GM19468 (cell line): ENCODE results near the gene SAMD1.
A peak's percentile ranks its signal among the peaks of the same experiment; 100 is the strongest.

Experiments
- ATAC-seq: cut with Tn5 transposase; IDR thresholded peaks from one replicate; pipeline ENCODE4 v1.9.1; 2021; ENCODE audit warnings: mild to moderate bottlenecking, moderate library complexity, moderate number of reproducible peaks; ENCODE audit not compliant: unreplicated experiment; ENCODE audit errors: extremely low read depth

The SAMD1 gene

GRCh38 chr19:14091081-14091812 is 696 bp upstream of the SAMD1 start:
- ATAC-seq = peak; percentile 37

- no peak for ATAC-seq
These were observed 666 bp downstream of the SAMD1 start for GRCh38 chr19:14089662-14090508.

- no peak for ATAC-seq
These were observed 1.2 kb downstream of the SAMD1 start for GRCh38 chr19:14089412-14089661.

GRCh38 chr19:14088634-14089411 is 1.7 kb downstream of the SAMD1 start:
- ATAC-seq = no peak

- no peak for ATAC-seq
These were observed 4.5 kb downstream of the SAMD1 start for GRCh38 chr19:14086098-14086497.

- ATAC-seq = no peak
These were observed 5.1 kb downstream of the SAMD1 start, which contains the start of gene C19orf67 for GRCh38 chr19:14085309-14085995. Gene C19orf67 (minus strand): TSS chr19:14085783. CDS start chr19:14085627, 156 bp downstream.

- ATAC-seq = no peak
These were observed 7.9 kb downstream of the SAMD1 start for GRCh38 chr19:14082675-14082960.

GRCh38 chr19:14081797-14082674 is 8.5 kb downstream of the SAMD1 start:
- ATAC-seq = no peak

GRCh38 chr19:14080887-14081796 is 9.4 kb downstream of the SAMD1 start:
- peak; percentile 75 for ATAC-seq

GRCh38 chr19:14078411-14078810 is 12.1 kb downstream of the SAMD1 start:
- no peak for ATAC-seq

- no peak for ATAC-seq
These were observed 16.4 kb downstream of the SAMD1 start for GRCh38 chr19:14073925-14074838.

- peak; percentile 38 for ATAC-seq
These were observed 17.2 kb downstream of the SAMD1 start for GRCh38 chr19:14073261-14073924.

- ATAC-seq = no peak
These were observed 17.9 kb downstream of the SAMD1 start, which contains the start of gene MISP3 for GRCh38 chr19:14072535-14073260. Gene MISP3 (plus strand): TSS chr19:14072786. CDS start chr19:14073310, 524 bp downstream.

GRCh38 chr19:14070268-14071050 is 20.1 kb downstream of the SAMD1 start:
- no peak for ATAC-seq

- ATAC-seq = no peak
These were observed 24.4 kb downstream of the SAMD1 start for GRCh38 chr19:14066134-14066533.
